Pancreas (tissue), 10 donors: Measurements from ENCODE around the gene ARF5. TPM values are rescaled to one million over a fixed set of nuclear protein-coding genes. Genes with fewer than 3 reads are reported as not detected.

Experiments used
- ATAC-seq, 4 donors: fragments of 200-7000 bp; cut with Tn5 transposase; one replicate each; pipeline versions ENCODE4 v1.8.0 to v1.9.1; 2020; ENCODE audit warnings: mild to moderate bottlenecking in 4 of 4, moderate library complexity in 4 of 4
- DNase-seq, 6 donors: peaks; one replicate each; pipeline ENCODE4 v3.0.0-alpha.2; 2020
- FAIRE-seq: peaks from 2 replicates; lab custom pipeline; 2012; peaks lifted over from hg19 to GRCh38; lab: Jason Lieb, UNC
- H3K27ac ChIP-seq, 4 donors: fragments of 200-600 bp; sonication (generic); 1 replicate in 3 of 4; 2 replicates in 1 of 4; pipeline versions ENCODE4 v1.5.0 to v1.8.0; 2020
- H3K27me3 ChIP-seq, 4 donors: fragments of 200-600 bp; one replicate each; pipeline ENCODE4 v1.8.0; 2021
- H3K36me3 ChIP-seq, 3 donors: fragments of 200-600 bp; sonication (generic) in 1 of 3; one replicate each; pipeline versions ENCODE4 v1.5.0 to v1.8.0; 2020 to 2021
- H3K4me1 ChIP-seq, 3 donors: fragments of 200-600 bp; one replicate each; pipeline ENCODE4 v1.8.0; 2021
- H3K4me3 ChIP-seq, 4 donors: fragments of 200-600 bp; sonication (generic) in 2 of 4; one replicate each; pipeline versions ENCODE4 v1.5.0 to v1.8.0; 2020 to 2021
- H3K9me3 ChIP-seq, 4 donors: fragments of 200-600 bp; one replicate each; pipeline ENCODE4 v1.8.0; 2021
- CTCF ChIP-seq, 4 donors: fragments of 200-600 bp; sonication (generic) in 3 of 4; IDR thresholded peaks; one replicate each; pipeline versions ENCODE4 v1.5.0 to v1.8.0; 2021; ENCODE audit warnings: antibody characterized with exemption in 4 of 4
- WGBS, 2 donors: extraction: QIAGEN DNeasy Blood & Tissue Kit; methylation state at CpG; one replicate each; pipeline ENCODE4 v1.1.7; 2013; 5-methylcytosine and 5-hydroxymethylcytosine counted together
- intact Hi-C, 3 donors: fragments of 100-400 bp; cut with DNase I; formaldehyde crosslinking; loops; one replicate each; pipeline versions ENCODE4 v1.11.1 to v1.14.2; 2022
- polyA plus RNA-seq, 2 donors: library from polyadenylated mRNA; stranded (reverse); fragments of 200-250 nt; gene quantifications; one replicate each; pipeline ENCODE4 v1.2.3, GENCODE V29; 2013
- total RNA-seq, 6 donors: library from RNA; stranded (reverse); fragmentation: NEBNext Ultra II Directional in 4 of 6; extraction: Animal tissue kit (Norgen Biotek cat#: 25700) in 4 of 6; gene quantifications; one replicate each; pipeline versions ENCODE4 v1.2.1 to v1.2.4, GENCODE V29; 2021 to 2023
- donor health status: healthy with polysubstance abuse.
- donor health status: DM: no; HTN: no; CAD: no; lungs with moderate emphysema.
- donor health status: DM: no; HTN: no; CAD: no.
- donor health status: control.
- donor health status: control.
- donor health status: Bipolar disorder and iron deficiency.
- donor health status: DM: yes; HTN: yes; CAD: no.
- donor health status: DM: no; HTN: no; CAD: no.
- donor health status: DM: no; HTN: no; CAD: no.
- donor health status: DM: yes; HTN: yes; CAD: no.

The ARF5 gene
- total and polyA plus RNA-seq, 8 donors, result 71.0 to 207 (median 81.8) TPM

GRCh38 chr7:127595737-127596136 lies 7.5 kb downstream of the ARF5 start:
- Histone ChIP-seq H3K9me3 (no peaks in the 10 kb centered on the region), H3K4me1 (peaks cover 8 to 21% (median 16%) of the 10 kb centered on the region in 3 donors), H3K36me3 (peaks cover 4 to 11% (median 9%) of the 10 kb centered on the region in 3 donors), H3K27me3 (no peaks in the 10 kb centered on the region), H3K27ac (no peak overlapping the region), H3K4me3 (no peak overlapping the region)
- DNase-seq (no peak), ATAC-seq (no peak), FAIRE-seq (no peak)
- TF ChIP-seq CTCF (IDR thresholded peaks at IDR 0.05), result no peak
- 95% methylated on average over 5 of the region's 5 CpGs for WGBS, 2 donors
- intact Hi-C loops, result no loop called here

GRCh38 chr7:127598318-127598717 lies 10.1 kb downstream of the ARF5 start:
- DNase-seq (no peak), ATAC-seq (no peak), FAIRE-seq (no peak)
- intact Hi-C loops, result no loop called here
- TF ChIP-seq CTCF (IDR thresholded peaks at IDR 0.05), result no peak
- no peaks in the 10 kb centered on the region for H3K27me3 ChIP-seq
- H3K9me3 ChIP-seq, result no peaks in the 10 kb centered on the region
- WGBS, 2 donors, result 66 to 67% methylated on average over 6 of the region's 6 CpGs
- H3K36me3 ChIP-seq, result no peaks in the 10 kb centered on the region
- peaks cover 0 to 9% (median 9%) of the 10 kb centered on the region in 3 donors for H3K4me1 ChIP-seq
- no peak overlapping the region for H3K27ac ChIP-seq
- no peak overlapping the region for H3K4me3 ChIP-seq

GRCh38 chr7:127600885-127601284 lies 12.7 kb downstream of the ARF5 start:
- 79 to 88% methylated on average over 3 of the region's 3 CpGs for WGBS, 2 donors
- H3K27me3 ChIP-seq, result no peaks in the 10 kb centered on the region
- intact Hi-C loops, result no loop called here

GRCh38 chr7:127608446-127608845 lies 20.2 kb downstream of the ARF5 start:
- Histone ChIP-seq H3K4me1 (no peaks in the 10 kb centered on the region), H3K4me3 (no peak overlapping the region), H3K9me3 (no peaks in the 10 kb centered on the region), H3K27me3 (no peaks in the 10 kb centered on the region), H3K36me3 (no peaks in the 10 kb centered on the region), H3K27ac (no peak overlapping the region)
- no peak for ATAC-seq
- TF ChIP-seq CTCF (IDR thresholded peaks at IDR 0.05), result no peak
- 79 to 84% methylated on average over 6 of the region's 6 CpGs for WGBS, 2 donors
- FAIRE-seq, result no peak
- intact Hi-C loops, result no loop called here
- no peak for DNase-seq

More at GRCh38 chr7:127600885-127601284, 12.7 kb downstream of the ARF5 start:
- Histone ChIP-seq H3K27ac (no peak overlapping the region), H3K4me3 (no peak overlapping the region), H3K4me1 (no peaks in the 10 kb centered on the region), H3K36me3 (no peaks in the 10 kb centered on the region), H3K9me3 (no peaks in the 10 kb centered on the region)
- DNase-seq (no peak), ATAC-seq (no peak), FAIRE-seq (no peak)
- no peak for TF ChIP-seq CTCF (IDR thresholded peaks at IDR 0.05)

GRCh38 chr7:127609297-127609696 lies 21.1 kb downstream of the ARF5 start:
- intact Hi-C loops, result no loop called here
- Histone ChIP-seq H3K36me3 (no peaks in the 10 kb centered on the region), H3K4me3 (no peak overlapping the region), H3K27ac (no peak overlapping the region), H3K9me3 (no peaks in the 10 kb centered on the region), H3K4me1 (no peaks in the 10 kb centered on the region), H3K27me3 (no peaks in the 10 kb centered on the region)
- ATAC-seq (no peak), FAIRE-seq (no peak), DNase-seq (no peak)
- WGBS, 2 donors, result 83 to 87% methylated on average over 6 of the region's 6 CpGs
- TF ChIP-seq CTCF (IDR thresholded peaks at IDR 0.05), result no peak
